Liver (tissue), 9 donors: ENCODE results near the gene STIM2. TPM values are rescaled to one million over a fixed set of nuclear protein-coding genes. Genes with fewer than 3 reads are reported as not detected.

Source experiments
- DNase-seq: peaks from one replicate; pipeline ENCODE4 v3.0.0-alpha.2; 2017; ENCODE audit warnings: low spot score
- H3K27ac ChIP-seq, 2 donors: one replicate each; pipeline ENCODE4 v1.7.0; 2013; ENCODE audit warnings: inconsistent platforms in 2 of 2, low read length in 2 of 2, control low read depth in 1 of 2, low read depth in 1 of 2, mild to moderate bottlenecking in 1 of 2
- H3K27me3 ChIP-seq, 4 donors: one replicate each; pipeline versions ENCODE4 v1.6.1 to v1.7.0; 2013; ENCODE audit warnings: low read length in 3 of 4, inconsistent platforms in 1 of 4, mild to moderate bottlenecking in 1 of 4, moderate library complexity in 1 of 4; ENCODE audit not compliant: control insufficient read depth in 4 of 4, insufficient read depth in 4 of 4
- H3K36me3 ChIP-seq, 4 donors: one replicate each; pipeline versions ENCODE4 v1.6.1 to v1.7.0; 2013; ENCODE audit warnings: low read length in 3 of 4, mild to moderate bottlenecking in 3 of 4, low read depth in 1 of 4, moderate library complexity in 1 of 4; ENCODE audit not compliant: control insufficient read depth in 4 of 4, insufficient read depth in 3 of 4
- H3K4me1 ChIP-seq, 4 donors: one replicate each; pipeline versions ENCODE4 v1.6.1 to v1.7.0; 2013; ENCODE audit warnings: low read length in 3 of 4, mild to moderate bottlenecking in 3 of 4, moderate library complexity in 1 of 4; ENCODE audit not compliant: control insufficient read depth in 4 of 4, insufficient read depth in 4 of 4
- H3K4me3 ChIP-seq, 3 donors: one replicate each; pipeline versions ENCODE4 v1.6.1 to v1.7.0; 2013; ENCODE audit warnings: low read length in 3 of 3, control low read depth in 1 of 3, low read depth in 1 of 3, mild to moderate bottlenecking in 1 of 3
- H3K9ac ChIP-seq, 2 donors: one replicate each; pipeline ENCODE4 v1.7.0; 2013; ENCODE audit warnings: low read length in 2 of 2, mild to moderate bottlenecking in 2 of 2, moderate library complexity in 2 of 2, control low read depth in 1 of 2, low read depth in 1 of 2
- H3K9me3 ChIP-seq, 4 donors: one replicate each; pipeline versions ENCODE4 v1.6.1 to v1.7.0; 2013; ENCODE audit warnings: low read length in 3 of 4; ENCODE audit not compliant: control insufficient read depth in 4 of 4
- EGR1 ChIP-seq, 2 donors: IDR thresholded peaks; 2 replicates each; pipeline ENCODE4 v1.6.1; 2016 to 2018; ENCODE audit warnings: antibody characterized with exemption in 2 of 2, low read depth in 2 of 2
- FOXA1 ChIP-seq: IDR thresholded peaks from 2 replicates; pipeline ENCODE4 v1.6.1; 2016; ENCODE audit warnings: antibody characterized with exemption
- FOXA2 ChIP-seq: IDR thresholded peaks from 2 replicates; pipeline ENCODE4 v1.6.1; 2016; ENCODE audit warnings: antibody characterized with exemption
- HNF4A ChIP-seq, 2 donors: conservative IDR thresholded peaks; 2 replicates each; pipeline ENCODE4 v1.6.1; 2016; ENCODE audit warnings: antibody characterized with exemption in 2 of 2, mild to moderate bottlenecking in 2 of 2
- HNF4G ChIP-seq: IDR thresholded peaks from 2 replicates; pipeline ENCODE4 v1.6.1; 2016; ENCODE audit warnings: antibody characterized with exemption
- JUND ChIP-seq, 2 donors: IDR thresholded peaks; 2 replicates each; pipeline ENCODE4 v1.6.1; 2016; ENCODE audit warnings: antibody characterized with exemption in 2 of 2
- NR2F2 ChIP-seq: IDR thresholded peaks from 2 replicates; pipeline ENCODE4 v1.6.1; 2016; ENCODE audit warnings: antibody characterized with exemption
- RAD21 ChIP-seq, 2 donors: IDR thresholded peaks; 2 replicates each; pipeline ENCODE4 v1.6.1; 2016; ENCODE audit warnings: antibody characterized with exemption in 2 of 2, mild to moderate bottlenecking in 2 of 2
- RXRA ChIP-seq, 2 donors: IDR thresholded peaks; 2 replicates each; pipeline ENCODE4 v1.6.1; 2017 to 2018; ENCODE audit warnings: antibody characterized with exemption in 2 of 2, mild to moderate bottlenecking in 1 of 2
- SP1 ChIP-seq: IDR thresholded peaks from 2 replicates; pipeline ENCODE4 v1.6.1; 2018; ENCODE audit warnings: antibody characterized with exemption, mild to moderate bottlenecking
- TAF1 ChIP-seq: conservative IDR thresholded peaks from 2 replicates; pipeline ENCODE4 v1.6.1; 2016; ENCODE audit warnings: antibody characterized with exemption, mild to moderate bottlenecking
- YY1 ChIP-seq: IDR thresholded peaks from 2 replicates; pipeline ENCODE4 v1.6.1; 2016; ENCODE audit warnings: antibody characterized with exemption, mild to moderate bottlenecking
- WGBS: extraction: QIAGEN DNeasy Blood & Tissue Kit; methylation state at CpG from one replicate; pipeline ENCODE4 v1.1.7; 2013; 5-methylcytosine and 5-hydroxymethylcytosine counted together
- polyA plus RNA-seq, 2 donors: library from polyadenylated mRNA; stranded (reverse) in 1 of 2; unstranded in 1 of 2; fragments of 200-250 nt in 1 of 2; fragments of >200 nt in 1 of 2; fragmentation: Nextera tagmentation in 1 of 2; extraction: Ambion mirVana in 1 of 2; gene quantifications; one replicate each; pipeline versions ENCODE4 v1.2.1 to v1.2.3, GENCODE V29; 2013 to 2015
- total RNA-seq, 2 donors: library from RNA; depleted of rRNA; stranded (reverse); fragments of >200 nt; gene quantifications; one replicate each; pipeline ENCODE4 v1.2.3, GENCODE V29; 2014
- TF ChIP-seq, protein P1 (sequence below): IDR thresholded peaks from 2 replicates; pipeline ENCODE4 v1.6.1; 2016; ENCODE audit warnings: antibody characterized with exemption
- TF ChIP-seq, protein P2 (sequence below): IDR thresholded peaks from 2 replicates; pipeline ENCODE4 v1.6.1; 2016; ENCODE audit warnings: antibody characterized with exemption
- TF ChIP-seq, protein P3 (sequence below): IDR thresholded peaks from 2 replicates; pipeline ENCODE4 v1.6.1; 2016; ENCODE audit warnings: antibody characterized with exemption, mild to moderate bottlenecking
- TF ChIP-seq, protein P4 (sequence below): fragments of 150-350 bp; IDR thresholded peaks from 2 replicates; pipeline ENCODE4 v1.5.1; 2017; ENCODE audit warnings: improper control_type of control experiment, low read depth, low read length; ENCODE audit not compliant: missing input control
- TF ChIP-seq, protein P5 (sequence below): IDR thresholded peaks from 2 replicates; pipeline ENCODE4 v1.6.1; 2016; ENCODE audit warnings: antibody characterized with exemption
- donor health status: healthy.
- donor health status: healthy.
- donor health status: healthy.
- donor health status: healthy.
- donor health status: healthy.

STIM2 gene
- total and polyA plus RNA-seq, 4 donors, result 5.4 to 11.1 (median 6.9) TPM

DNA sequence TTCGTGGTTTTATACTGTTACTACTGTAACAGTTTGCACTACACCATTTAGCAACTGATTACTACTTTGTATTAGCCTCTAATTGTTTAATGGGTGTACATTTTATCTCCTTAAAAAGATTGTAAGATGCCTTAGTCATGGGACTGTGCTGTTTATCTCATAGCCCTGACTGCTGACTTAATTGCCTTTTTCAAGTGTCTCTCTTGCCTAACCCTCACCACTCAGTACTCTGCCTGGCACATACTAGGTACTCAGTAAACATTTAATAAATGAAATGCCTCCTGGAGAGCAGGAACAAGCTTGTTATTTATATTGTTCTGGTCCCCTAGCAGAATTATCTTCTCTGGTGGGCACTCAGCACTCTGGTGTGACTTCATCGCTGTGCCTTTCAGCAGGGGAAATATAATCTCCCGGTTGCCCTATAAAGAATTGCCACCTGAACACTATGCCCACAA is 1.7 kb upstream of the STIM2 start:
- WGBS, result 64% methylated on average over 3 of the region's 3 CpGs
- DNase-seq, result no peak
- Histone ChIP-seq H3K4me3 (no peak overlapping the region), H3K36me3 (no peaks in the 10 kb centered on the region), H3K4me1 (peaks cover 5 to 45% (median 29%) of the 10 kb centered on the region in 4 donors), H3K9ac (peak overlapping the region in 1 of 2 donors; percentile 63), H3K27ac (peak overlapping the region; percentile 94 to 95), H3K9me3 (no peaks in the 10 kb centered on the region), H3K27me3 (no peaks in the 10 kb centered on the region)
- TF ChIP-seq JUND (IDR thresholded peaks at IDR 0.05) (no peak), YY1 (no peak), TAF1 (no peak), FOXA1 (no peak), HNF4A (conservative IDR thresholded peaks at IDR 0.05) (no peak), RAD21 (IDR thresholded peaks at IDR 0.05) (no peak)
- TF ChIP-seq, protein P1, sequence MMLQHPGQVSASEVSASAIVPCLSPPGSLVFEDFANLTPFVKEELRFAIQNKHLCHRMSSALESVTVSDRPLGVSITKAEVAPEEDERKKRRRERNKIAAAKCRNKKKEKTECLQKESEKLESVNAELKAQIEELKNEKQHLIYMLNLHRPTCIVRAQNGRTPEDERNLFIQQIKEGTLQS, result no peak
- TF ChIP-seq, protein P2, sequence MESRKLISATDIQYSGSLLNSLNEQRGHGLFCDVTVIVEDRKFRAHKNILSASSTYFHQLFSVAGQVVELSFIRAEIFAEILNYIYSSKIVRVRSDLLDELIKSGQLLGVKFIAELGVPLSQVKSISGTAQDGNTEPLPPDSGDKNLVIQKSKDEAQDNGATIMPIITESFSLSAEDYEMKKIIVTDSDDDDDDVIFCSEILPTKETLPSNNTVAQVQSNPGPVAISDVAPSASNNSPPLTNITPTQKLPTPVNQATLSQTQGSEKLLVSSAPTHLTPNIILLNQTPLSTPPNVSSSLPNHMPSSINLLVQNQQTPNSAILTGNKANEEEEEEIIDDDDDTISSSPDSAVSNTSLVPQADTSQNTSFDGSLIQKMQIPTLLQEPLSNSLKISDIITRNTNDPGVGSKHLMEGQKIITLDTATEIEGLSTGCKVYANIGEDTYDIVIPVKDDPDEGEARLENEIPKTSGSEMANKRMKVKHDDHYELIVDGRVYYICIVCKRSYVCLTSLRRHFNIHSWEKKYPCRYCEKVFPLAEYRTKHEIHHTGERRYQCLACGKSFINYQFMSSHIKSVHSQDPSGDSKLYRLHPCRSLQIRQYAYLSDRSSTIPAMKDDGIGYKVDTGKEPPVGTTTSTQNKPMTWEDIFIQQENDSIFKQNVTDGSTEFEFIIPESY, result no peak
- TF ChIP-seq, protein P3, sequence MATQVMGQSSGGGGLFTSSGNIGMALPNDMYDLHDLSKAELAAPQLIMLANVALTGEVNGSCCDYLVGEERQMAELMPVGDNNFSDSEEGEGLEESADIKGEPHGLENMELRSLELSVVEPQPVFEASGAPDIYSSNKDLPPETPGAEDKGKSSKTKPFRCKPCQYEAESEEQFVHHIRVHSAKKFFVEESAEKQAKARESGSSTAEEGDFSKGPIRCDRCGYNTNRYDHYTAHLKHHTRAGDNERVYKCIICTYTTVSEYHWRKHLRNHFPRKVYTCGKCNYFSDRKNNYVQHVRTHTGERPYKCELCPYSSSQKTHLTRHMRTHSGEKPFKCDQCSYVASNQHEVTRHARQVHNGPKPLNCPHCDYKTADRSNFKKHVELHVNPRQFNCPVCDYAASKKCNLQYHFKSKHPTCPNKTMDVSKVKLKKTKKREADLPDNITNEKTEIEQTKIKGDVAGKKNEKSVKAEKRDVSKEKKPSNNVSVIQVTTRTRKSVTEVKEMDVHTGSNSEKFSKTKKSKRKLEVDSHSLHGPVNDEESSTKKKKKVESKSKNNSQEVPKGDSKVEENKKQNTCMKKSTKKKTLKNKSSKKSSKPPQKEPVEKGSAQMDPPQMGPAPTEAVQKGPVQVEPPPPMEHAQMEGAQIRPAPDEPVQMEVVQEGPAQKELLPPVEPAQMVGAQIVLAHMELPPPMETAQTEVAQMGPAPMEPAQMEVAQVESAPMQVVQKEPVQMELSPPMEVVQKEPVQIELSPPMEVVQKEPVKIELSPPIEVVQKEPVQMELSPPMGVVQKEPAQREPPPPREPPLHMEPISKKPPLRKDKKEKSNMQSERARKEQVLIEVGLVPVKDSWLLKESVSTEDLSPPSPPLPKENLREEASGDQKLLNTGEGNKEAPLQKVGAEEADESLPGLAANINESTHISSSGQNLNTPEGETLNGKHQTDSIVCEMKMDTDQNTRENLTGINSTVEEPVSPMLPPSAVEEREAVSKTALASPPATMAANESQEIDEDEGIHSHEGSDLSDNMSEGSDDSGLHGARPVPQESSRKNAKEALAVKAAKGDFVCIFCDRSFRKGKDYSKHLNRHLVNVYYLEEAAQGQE, result no peak
- TF ChIP-seq, protein P4, sequence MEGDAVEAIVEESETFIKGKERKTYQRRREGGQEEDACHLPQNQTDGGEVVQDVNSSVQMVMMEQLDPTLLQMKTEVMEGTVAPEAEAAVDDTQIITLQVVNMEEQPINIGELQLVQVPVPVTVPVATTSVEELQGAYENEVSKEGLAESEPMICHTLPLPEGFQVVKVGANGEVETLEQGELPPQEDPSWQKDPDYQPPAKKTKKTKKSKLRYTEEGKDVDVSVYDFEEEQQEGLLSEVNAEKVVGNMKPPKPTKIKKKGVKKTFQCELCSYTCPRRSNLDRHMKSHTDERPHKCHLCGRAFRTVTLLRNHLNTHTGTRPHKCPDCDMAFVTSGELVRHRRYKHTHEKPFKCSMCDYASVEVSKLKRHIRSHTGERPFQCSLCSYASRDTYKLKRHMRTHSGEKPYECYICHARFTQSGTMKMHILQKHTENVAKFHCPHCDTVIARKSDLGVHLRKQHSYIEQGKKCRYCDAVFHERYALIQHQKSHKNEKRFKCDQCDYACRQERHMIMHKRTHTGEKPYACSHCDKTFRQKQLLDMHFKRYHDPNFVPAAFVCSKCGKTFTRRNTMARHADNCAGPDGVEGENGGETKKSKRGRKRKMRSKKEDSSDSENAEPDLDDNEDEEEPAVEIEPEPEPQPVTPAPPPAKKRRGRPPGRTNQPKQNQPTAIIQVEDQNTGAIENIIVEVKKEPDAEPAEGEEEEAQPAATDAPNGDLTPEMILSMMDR, result no peak

DNA sequence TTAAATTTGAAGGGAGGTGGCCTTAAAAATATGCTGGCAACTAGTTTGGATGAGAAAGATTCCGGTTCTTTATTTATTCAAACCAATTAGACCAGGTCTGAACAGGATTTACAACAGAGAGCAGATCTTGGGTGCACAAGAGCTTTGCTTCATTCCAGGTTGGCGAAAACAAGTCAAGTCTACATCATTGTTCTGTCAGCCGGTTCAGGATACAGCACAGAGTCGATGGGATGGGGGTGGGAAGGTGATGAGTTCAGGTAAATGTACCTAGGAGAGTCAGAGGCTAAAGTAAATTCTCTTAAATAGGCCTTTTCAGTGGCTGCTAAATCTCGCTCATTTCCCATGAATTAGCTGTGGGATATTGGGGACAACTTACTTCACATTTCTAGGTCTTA is 882 bp upstream of the STIM2 start:
- H3K36me3 ChIP-seq, result no peaks in the 10 kb centered on the region
- no peaks in the 10 kb centered on the region for H3K27me3 ChIP-seq
- H3K4me3 ChIP-seq, result peak overlapping the region; percentile 88 to 99 (median 89)
- H3K4me1 ChIP-seq, result peaks cover 5 to 51% (median 29%) of the 10 kb centered on the region in 4 donors
- 21% methylated on average over 5 of the region's 5 CpGs for WGBS
- peak overlapping the region; percentile 1 to 83 for H3K9ac ChIP-seq
- peak overlapping the region; percentile 94 to 95 for H3K27ac ChIP-seq
- peak; percentile 43 for DNase-seq
- no peaks in the 10 kb centered on the region for H3K9me3 ChIP-seq
- TF ChIP-seq NR2F2 (no peak), TAF1 (no peak), RXRA (IDR thresholded peaks at IDR 0.05) (no peak), FOXA2 (no peak), EGR1 (IDR thresholded peaks at IDR 0.05; ENCODE audit: low read depth in 2 of 2) (no peak), RAD21 (IDR thresholded peaks at IDR 0.05) (no peak), HNF4A (conservative IDR thresholded peaks at IDR 0.05) (no peak), FOXA1 (no peak), SP1 (no peak), HNF4G (no peak)
- TF ChIP-seq, protein P5, sequence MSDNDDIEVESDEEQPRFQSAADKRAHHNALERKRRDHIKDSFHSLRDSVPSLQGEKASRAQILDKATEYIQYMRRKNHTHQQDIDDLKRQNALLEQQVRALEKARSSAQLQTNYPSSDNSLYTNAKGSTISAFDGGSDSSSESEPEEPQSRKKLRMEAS, result no peak
- TF ChIP-seq, protein P3, result no peak
- TF ChIP-seq, protein P1, result no peak
- TF ChIP-seq, protein P4, result no peak
